Kidney (tissue), 14 donors: Measurements from ENCODE around the gene SLC18A3. TPM values are rescaled to one million over a fixed set of nuclear protein-coding genes. Genes with fewer than 3 reads are reported as not detected.

ENCODE experiments used
- DNase-seq, 5 donors: peaks; one replicate each; pipeline ENCODE4 v3.0.0-alpha.2; 2013 to 2020
- FAIRE-seq: peaks from 2 replicates; lab custom pipeline; 2012; peaks lifted over from hg19 to GRCh38; lab: Jason Lieb, UNC
- H3K27ac ChIP-seq, 2 donors: one replicate each; pipeline ENCODE4 v1.7.0; 2013; ENCODE audit warnings: low read depth in 2 of 2, low read length in 2 of 2, inconsistent platforms in 1 of 2
- H3K27me3 ChIP-seq: one replicate; pipeline ENCODE4 v1.7.1; 2013; ENCODE audit warnings: low read length, inconsistent platforms; ENCODE audit not compliant: control insufficient read depth, insufficient read depth
- H3K36me3 ChIP-seq, 3 donors: one replicate each; pipeline versions ENCODE4 v1.7.0 to v1.7.1; 2013; ENCODE audit warnings: low read length in 3 of 3, control low read depth in 1 of 3, inconsistent platforms in 1 of 3; ENCODE audit not compliant: insufficient read depth in 3 of 3, control insufficient read depth in 2 of 3
- H3K4me1 ChIP-seq, 3 donors: one replicate each; pipeline versions ENCODE4 v1.7.0 to v1.7.1; 2013; ENCODE audit warnings: low read length in 3 of 3, inconsistent platforms in 1 of 3, low read depth in 1 of 3; ENCODE audit not compliant: control insufficient read depth in 2 of 3, insufficient read depth in 2 of 3
- H3K4me3 ChIP-seq, 3 donors: one replicate each; pipeline versions ENCODE4 v1.7.0 to v1.8.1; 2013; ENCODE audit warnings: low read length in 3 of 3, control low read depth in 1 of 3, inconsistent platforms in 1 of 3
- H3K9ac ChIP-seq, 3 donors: one replicate each; pipeline versions ENCODE4 v1.7.0 to v1.7.1; 2013; ENCODE audit warnings: low read length in 3 of 3, control low read depth in 1 of 3, inconsistent platforms in 1 of 3
- H3K9me3 ChIP-seq, 3 donors: one replicate each; pipeline versions ENCODE4 v1.7.0 to v1.7.1; 2013; ENCODE audit warnings: low read length in 3 of 3, control low read depth in 1 of 3, inconsistent platforms in 1 of 3; ENCODE audit not compliant: control insufficient read depth in 2 of 3, insufficient read depth in 1 of 3
- intact Hi-C: fragments of 100-400 bp; cut with DNase I; formaldehyde crosslinking; loops from one replicate; pipeline ENCODE4 v1.11.1; 2022
- polyA plus RNA-seq: library from polyadenylated mRNA; stranded (reverse); fragments of 350-450 nt; fragmentation: Illumina TruSeq; extraction: RNeasy Lipid Tissue Mini Kit (QIAGEN cat#74804); gene quantifications from one replicate; pipeline ENCODE4 v1.2.3, GENCODE V29; 2014; ENCODE audit warnings: low read depth, low replicate concordance; ENCODE audit not compliant: insufficient read depth
- total RNA-seq: library from RNA; stranded (reverse); fragmentation: NEBNext Ultra II Directional; extraction: Animal tissue kit (Norgen Biotek cat#: 25700); gene quantifications from one replicate; pipeline ENCODE4 v1.2.1, GENCODE V29; 2021
- TF ChIP-seq, protein P1 (sequence below): IDR thresholded peaks from 3 replicates; pipeline ENCODE4 v1.5.1; 2012; ENCODE audit warnings: mild to moderate bottlenecking, moderate library complexity, borderline replicate concordance; ENCODE audit not compliant: insufficient read depth; ENCODE audit errors: extremely low read depth
- donor health status: control.
- donor health status: control.
- donor health status: control.
- donor health status: control.
- donor health status: control.
- donor health status: DM: yes; HTN: yes; CAD: no.
- donor health status: Normal renal cell carcinoma (clear cell type).

SLC18A3 gene
- total and polyA plus RNA-seq, 2 donors from 2014 or later: not detected

GRCh38 chr10:49602380-49603023 is 7.6 kb upstream of the SLC18A3 start:
- intact Hi-C loops: no loop called here
- no peaks in the 10 kb centered on the region for H3K9me3 ChIP-seq
- DNase-seq: peak in 1 of 5 donors; percentile 1
- FAIRE-seq: no peak
- no peak overlapping the region for H3K4me3 ChIP-seq
- H3K9ac ChIP-seq: no peak overlapping the region
- TF ChIP-seq, protein P1, sequence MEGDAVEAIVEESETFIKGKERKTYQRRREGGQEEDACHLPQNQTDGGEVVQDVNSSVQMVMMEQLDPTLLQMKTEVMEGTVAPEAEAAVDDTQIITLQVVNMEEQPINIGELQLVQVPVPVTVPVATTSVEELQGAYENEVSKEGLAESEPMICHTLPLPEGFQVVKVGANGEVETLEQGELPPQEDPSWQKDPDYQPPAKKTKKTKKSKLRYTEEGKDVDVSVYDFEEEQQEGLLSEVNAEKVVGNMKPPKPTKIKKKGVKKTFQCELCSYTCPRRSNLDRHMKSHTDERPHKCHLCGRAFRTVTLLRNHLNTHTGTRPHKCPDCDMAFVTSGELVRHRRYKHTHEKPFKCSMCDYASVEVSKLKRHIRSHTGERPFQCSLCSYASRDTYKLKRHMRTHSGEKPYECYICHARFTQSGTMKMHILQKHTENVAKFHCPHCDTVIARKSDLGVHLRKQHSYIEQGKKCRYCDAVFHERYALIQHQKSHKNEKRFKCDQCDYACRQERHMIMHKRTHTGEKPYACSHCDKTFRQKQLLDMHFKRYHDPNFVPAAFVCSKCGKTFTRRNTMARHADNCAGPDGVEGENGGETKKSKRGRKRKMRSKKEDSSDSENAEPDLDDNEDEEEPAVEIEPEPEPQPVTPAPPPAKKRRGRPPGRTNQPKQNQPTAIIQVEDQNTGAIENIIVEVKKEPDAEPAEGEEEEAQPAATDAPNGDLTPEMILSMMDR: no peak
- no peaks in the 10 kb centered on the region for H3K4me1 ChIP-seq
- no peak overlapping the region for H3K27ac ChIP-seq
- H3K36me3 ChIP-seq: no peaks in the 10 kb centered on the region
- H3K27me3 ChIP-seq: peaks cover under 1% of the 10 kb centered on the region

GRCh38 chr10:49605216-49605938 is 4.7 kb upstream of the SLC18A3 start:
- peaks cover 15% of the 10 kb centered on the region for H3K27me3 ChIP-seq
- DNase-seq: peak in 1 of 5 donors; percentile 14

DNA sequence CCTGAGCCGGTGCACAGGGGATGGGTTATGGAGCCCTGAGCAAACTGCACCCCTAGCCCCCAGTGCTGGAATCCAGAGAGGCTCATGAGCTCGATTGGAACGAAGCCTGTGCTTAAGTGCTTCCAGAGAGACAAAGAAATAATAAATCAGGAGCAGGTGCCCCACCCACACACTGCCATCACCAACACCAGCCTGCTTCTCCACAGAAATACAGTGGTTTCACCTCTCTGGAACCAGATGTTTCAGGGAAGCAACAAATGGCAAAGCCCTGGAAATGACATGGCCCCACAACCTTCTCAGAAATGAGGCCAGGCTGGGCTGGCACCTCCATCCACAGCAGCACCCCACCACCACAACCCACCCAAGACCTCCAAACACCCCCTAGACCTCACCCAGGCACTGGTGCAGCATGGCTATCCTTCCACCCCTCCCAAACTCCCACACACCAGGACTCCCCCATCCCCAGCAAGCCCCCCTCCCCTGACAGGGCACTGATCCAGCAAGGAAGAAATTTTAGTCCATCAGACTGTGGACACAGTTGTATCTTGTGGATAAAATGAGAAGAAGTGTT is 4.1 kb upstream of the SLC18A3 start:
- H3K4me1 ChIP-seq: peaks cover 0 to 4% (median 0%) of the 10 kb centered on the region in 3 donors
- no peaks in the 10 kb centered on the region for H3K36me3 ChIP-seq
- no peak for FAIRE-seq
- H3K4me3 ChIP-seq: no peak overlapping the region
- peak in 1 of 5 donors; percentile 19 for DNase-seq
- no peaks in the 10 kb centered on the region for H3K9me3 ChIP-seq
- no peak overlapping the region for H3K9ac ChIP-seq
- intact Hi-C loops: no loop called here
- peaks cover 18% of the 10 kb centered on the region for H3K27me3 ChIP-seq
- no peak overlapping the region for H3K27ac ChIP-seq
- TF ChIP-seq, protein P1: no peak

More at GRCh38 chr10:49605216-49605938, 4.7 kb upstream of the SLC18A3 start:
- peaks cover 0 to under 1% (median 0%) of the 10 kb centered on the region in 3 donors for H3K4me1 ChIP-seq
- no peaks in the 10 kb centered on the region for H3K9me3 ChIP-seq
- H3K27ac ChIP-seq: no peak overlapping the region
- intact Hi-C loops: no loop called here
- TF ChIP-seq, protein P1: no peak
- H3K9ac ChIP-seq: no peak overlapping the region
- no peaks in the 10 kb centered on the region for H3K36me3 ChIP-seq
- FAIRE-seq: no peak
- H3K4me3 ChIP-seq: no peak overlapping the region
